NCI-H345 treated with DMSO at 0.1 percent for 48 hours (cell line): Measurements from ENCODE around the gene CASD1.

ENCODE experiments used
- DNase-seq: peaks from one replicate; lab custom pipeline; 2025; ENCODE audit not compliant: unreplicated experiment; lab: John Stamatoyannopoulos, UW

CASD1 gene

GRCh38 chr7:94579470-94579869 is 69.9 kb downstream of the CASD1 start:
- no peak for DNase-seq

GRCh38 chr7:94580601-94581000 is 71.0 kb downstream of the CASD1 start:
- DNase-seq = no peak

- no peak for DNase-seq
Measured at GRCh38 chr7:94584113-94584512, 74.5 kb downstream of the CASD1 start.

GRCh38 chr7:94588075-94588474 is 78.5 kb downstream of the CASD1 start:
- DNase-seq = no peak

- no peak for DNase-seq
Measured at GRCh38 chr7:94590526-94591162, 81.0 kb downstream of the CASD1 start.

- DNase-seq = no peak
Measured at GRCh38 chr7:94591176-94591575, 81.6 kb downstream of the CASD1 start.

GRCh38 chr7:94594882-94595281 is 85.3 kb downstream of the CASD1 start:
- no peak for DNase-seq

GRCh38 chr7:94595717-94596116 is 86.1 kb downstream of the CASD1 start:
- no peak for DNase-seq

GRCh38 chr7:94600267-94600666 is 90.7 kb downstream of the CASD1 start:
- DNase-seq = no peak

GRCh38 chr7:94602181-94602580 is 92.6 kb downstream of the CASD1 start:
- DNase-seq = no peak

- DNase-seq = no peak
Measured at GRCh38 chr7:94605031-94605430, 95.4 kb downstream of the CASD1 start.
